ENCODE data around the gene GABRR3. TPM values are rescaled to one million over a fixed set of nuclear protein-coding genes. Genes with fewer than 3 reads are reported as not detected.

Gene GABRR3
- total RNA-seq, 2 donors from 2014 or later = not detected

DNA sequence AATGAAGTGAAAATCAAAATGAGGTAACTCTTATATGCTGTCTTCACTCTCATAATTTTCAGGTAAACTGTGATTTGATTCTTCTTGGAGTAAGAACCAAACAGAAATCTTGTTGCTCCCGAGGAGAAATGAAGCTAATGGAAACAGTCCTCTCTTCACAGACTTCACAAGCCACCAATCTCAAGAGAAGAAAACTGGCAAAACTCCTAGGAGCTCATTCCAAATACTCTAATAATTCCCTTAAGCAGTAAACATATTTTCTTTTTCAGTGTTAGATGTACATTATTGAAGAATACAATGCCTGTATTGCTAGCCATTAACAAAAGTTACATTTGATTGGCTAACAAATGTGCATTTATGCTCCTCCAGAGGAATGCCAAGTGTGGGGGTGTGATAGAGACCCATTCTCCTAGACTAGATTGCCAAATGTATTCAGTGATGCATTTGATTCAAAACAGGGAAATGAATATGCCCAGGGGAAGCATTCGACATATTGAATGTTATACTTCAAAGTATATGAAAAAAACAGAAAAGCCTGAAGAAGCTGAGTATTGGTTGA is 51.1 kb downstream of the GABRR3 start:
- H3K36me3 ChIP-seq = no peaks in the 10 kb centered on the region
- DNase-seq = no peak
- H3K9me3 ChIP-seq = no peaks in the 10 kb centered on the region
- no peaks in the 10 kb centered on the region for H3K4me1 ChIP-seq
- intact Hi-C loops (cut with DNase I) = no loop called here
- no peak for TF ChIP-seq CTCF (IDR thresholded peaks at IDR 0.05)
- H3K27me3 ChIP-seq = no peaks in the 10 kb centered on the region
- H3K4me3 ChIP-seq = no peak overlapping the region
- H3K27ac ChIP-seq = no peak overlapping the region
- no peak overlapping the region for H3K9ac ChIP-seq (ENCODE audit: low read depth in 2 of 2, low read length in 2 of 2)

DNA sequence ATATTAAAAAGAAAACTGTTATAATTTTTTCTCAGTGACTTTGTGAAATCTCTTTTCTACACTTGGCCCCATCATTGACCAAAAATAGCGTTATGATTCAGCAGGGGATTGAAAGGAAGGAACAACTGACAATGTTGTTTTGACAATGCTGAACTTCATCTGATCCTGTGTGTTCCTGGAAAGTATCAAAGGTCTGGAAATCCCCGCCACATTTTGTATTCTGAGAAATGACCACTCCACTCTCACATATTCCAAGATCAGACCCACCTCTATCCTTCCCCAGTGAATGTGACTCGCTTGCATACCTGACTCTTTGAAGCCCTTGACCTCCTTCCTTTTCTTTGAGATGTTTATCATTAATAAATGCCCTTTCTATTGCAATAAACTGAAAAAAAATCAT is 53.2 kb downstream of the GABRR3 start:
- intact Hi-C loops (cut with DNase I) = no loop called here
- H3K36me3 ChIP-seq = no peaks in the 10 kb centered on the region
- H3K27ac ChIP-seq = no peak overlapping the region
- H3K4me1 ChIP-seq = no peaks in the 10 kb centered on the region
- no peaks in the 10 kb centered on the region for H3K27me3 ChIP-seq
- DNase-seq = no peak
- no peak for TF ChIP-seq CTCF (IDR thresholded peaks at IDR 0.05)
- H3K9me3 ChIP-seq = no peaks in the 10 kb centered on the region
- no peak overlapping the region for H3K4me3 ChIP-seq
- H3K9ac ChIP-seq (ENCODE audit: low read depth in 2 of 2, low read length in 2 of 2) = no peak overlapping the region

- no peaks in the 10 kb centered on the region for H3K27me3 ChIP-seq
- DNase-seq = no peak
- H3K27ac ChIP-seq = no peak overlapping the region
- no peak overlapping the region for H3K9ac ChIP-seq (ENCODE audit: low read depth in 2 of 2, low read length in 2 of 2)
- intact Hi-C loops (cut with DNase I) = loop anchor here (10.0 kb wide), 1 partner anchor 155 kb away; the partner anchor contains the start of gene CRYBG3
- no peaks in the 10 kb centered on the region for H3K9me3 ChIP-seq
- no peaks in the 10 kb centered on the region for H3K4me1 ChIP-seq
- no peak overlapping the region for H3K4me3 ChIP-seq
- TF ChIP-seq CTCF (IDR thresholded peaks at IDR 0.05) = no peak
- H3K36me3 ChIP-seq = no peaks in the 10 kb centered on the region
Observed at GRCh38 chr3:97979610-97980009, 55.5 kb downstream of the GABRR3 start.

GRCh38 chr3:97975466-97975865 is 59.6 kb downstream of the GABRR3 start:
- intact Hi-C loops (cut with DNase I) = loop anchor here (10.0 kb wide), 1 partner anchor 151 kb away; the partner anchor contains the start of gene CRYBG3
- no peak overlapping the region for H3K9ac ChIP-seq (ENCODE audit: low read depth in 2 of 2, low read length in 2 of 2)
- TF ChIP-seq CTCF (IDR thresholded peaks at IDR 0.05) = no peak

DNA sequence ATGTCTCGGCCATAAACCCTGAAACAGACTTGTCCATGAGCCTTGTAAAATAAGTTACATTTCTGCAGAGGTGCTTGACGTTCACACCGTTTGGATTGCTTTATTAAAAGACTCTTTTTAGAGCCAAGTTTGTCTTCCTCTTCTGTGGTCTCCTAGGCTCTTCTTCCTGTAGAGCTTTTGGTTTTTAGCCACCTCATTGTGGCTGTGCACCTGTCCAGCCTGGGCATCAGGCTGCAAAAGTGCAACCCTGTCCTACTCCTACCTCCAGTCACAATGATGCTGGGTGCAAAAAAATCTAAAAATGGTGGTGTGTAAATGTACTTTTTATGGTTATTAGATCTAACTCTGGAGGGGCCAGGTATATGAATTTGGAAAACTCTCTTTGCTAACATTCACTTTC is 60.1 kb downstream of the GABRR3 start:
- no peak overlapping the region for H3K9ac ChIP-seq (ENCODE audit: low read depth in 2 of 2, low read length in 2 of 2)
- H3K9me3 ChIP-seq = no peaks in the 10 kb centered on the region
- no peak overlapping the region for H3K4me3 ChIP-seq
- H3K27me3 ChIP-seq = no peaks in the 10 kb centered on the region
- H3K27ac ChIP-seq = no peak overlapping the region
- no peaks in the 10 kb centered on the region for H3K36me3 ChIP-seq
- TF ChIP-seq CTCF (IDR thresholded peaks at IDR 0.05) = no peak
- intact Hi-C loops (cut with DNase I) = loop anchor here (10.0 kb wide), 1 partner anchor 150 kb away; the partner anchor contains the start of gene CRYBG3
- peaks cover 4% of the 10 kb centered on the region for H3K4me1 ChIP-seq
- no peak for DNase-seq

More at GRCh38 chr3:97975466-97975865, 59.6 kb downstream of the GABRR3 start:
- Histone ChIP-seq H3K27me3 (no peaks in the 10 kb centered on the region), H3K9me3 (no peaks in the 10 kb centered on the region), H3K27ac (no peak overlapping the region), H3K4me1 (peaks cover 4% of the 10 kb centered on the region), H3K4me3 (no peak overlapping the region), H3K36me3 (no peaks in the 10 kb centered on the region)
- DNase-seq = no peak
